ENCODE results near the gene MS4A8.
"Not testable (repeated sequence)": the region's sequence is repeated elsewhere in the genome, so short reads cannot be mapped to it uniquely, and the experiment has no call there.

GRCh38 chr11:60713423-60713822 is 14.0 kb downstream of the MS4A8 start:
- TF ChIP-seq CTCF, POLR2A (IDR thresholded peaks at IDR 0.05): not testable (repeated sequence)
